Ovary (tissue), 9 donors: ENCODE data around the gene AGO1. TPM values are rescaled to one million over a fixed set of nuclear protein-coding genes. Genes with fewer than 3 reads are reported as not detected.

Source experiments
- DNase-seq, 5 donors: peaks; one replicate each; pipeline ENCODE4 v3.0.0-alpha.2; 2019 to 2020
- H3K27ac ChIP-seq, 2 donors: fragments of 200-600 bp; one replicate each; pipeline versions ENCODE4 v1.5.1 to v1.8.0; 2019 to 2022
- H3K27me3 ChIP-seq: fragments of 200-600 bp; one replicate; pipeline ENCODE4 v1.8.0; 2022
- H3K36me3 ChIP-seq: fragments of 200-600 bp; sonication (generic); one replicate; pipeline ENCODE4 v1.5.1; 2019
- H3K4me1 ChIP-seq: one replicate; pipeline ENCODE4 v1.8.1; 2013; ENCODE audit warnings: mild to moderate bottlenecking, moderate library complexity; ENCODE audit not compliant: insufficient read depth
- H3K4me3 ChIP-seq: fragments of 200-600 bp; sonication (generic); one replicate; pipeline ENCODE4 v1.5.1; 2017
- H3K9me3 ChIP-seq, 2 donors: fragments of 200-600 bp in 1 of 2; sonication (generic) in 1 of 2; one replicate each; pipeline versions ENCODE4 v1.5.1 to v1.8.1; 2013 to 2019; ENCODE audit warnings: mild to moderate bottlenecking in 1 of 2, moderate library complexity in 1 of 2
- CTCF ChIP-seq, 3 donors: fragments of 450-650 bp in 2 of 3; fragments of 200-600 bp in 1 of 3; IDR thresholded peaks; one replicate each; pipeline versions ENCODE4 v1.5.1 to v1.8.0; 2016 to 2022; ENCODE audit warnings: antibody characterized with exemption in 3 of 3, mild to moderate bottlenecking in 1 of 3
- EP300 ChIP-seq: sonication (generic); formaldehyde crosslinking; IDR thresholded peaks from one replicate; pipeline ENCODE4 v1.6.1; 2017; ENCODE audit warnings: antibody characterized with exemption
- POLR2A ChIP-seq: fragments of 450-650 bp; IDR thresholded peaks from one replicate; pipeline ENCODE4 v1.6.1; 2017; ENCODE audit warnings: antibody characterized with exemption, mild to moderate bottlenecking, moderate library complexity
- WGBS, 3 donors: extraction: QIAGEN DNeasy Blood & Tissue Kit in 1 of 3; methylation state at CpG; one replicate each; pipeline versions ENCODE4 v1.1.5 to v1.1.7; 2013 to 2017; 5-methylcytosine and 5-hydroxymethylcytosine counted together
- intact Hi-C, 4 donors: fragments of 100-400 bp; cut with DNase I; formaldehyde crosslinking; loops; one replicate each; pipeline versions ENCODE4 v1.11.0 to v1.15.1; 2022 to 2023
- polyA plus RNA-seq, 2 donors: library from polyadenylated mRNA; stranded (reverse); fragments of 200-250 nt in 1 of 2; fragments of 350-450 nt in 1 of 2; fragmentation: Illumina TruSeq in 1 of 2; extraction: RNeasy Lipid Tissue Mini Kit (QIAGEN cat#74804) in 1 of 2; gene quantifications; one replicate each; pipeline ENCODE4 v1.2.3, GENCODE V29; 2013 to 2014
- total RNA-seq, 7 donors: library from RNA; depleted of rRNA in 2 of 7; stranded (reverse); fragments of >200 nt in 2 of 7; fragmentation: NEBNext Ultra II Directional in 3 of 7; extraction: Animal tissue kit (Norgen Biotek cat#: 25700) in 3 of 7; gene quantifications; one replicate each; pipeline versions ENCODE4 v1.1.0 to v1.2.4, GENCODE V29; 2016 to 2023
- donor health status: DM: no; HTN: no; CAD: no; lungs with moderate emphysema.
- donor health status: DM: no; HTN: no; CAD: no.
- donor health status: Bipolar disorder and iron deficiency.
- donor health status: DM: yes; HTN: yes; CAD: no.
- donor health status: DM: no; HTN: no; CAD: no.
- donor health status: DM: yes; HTN: yes; CAD: no.

Gene AGO1
- total and polyA plus RNA-seq, 9 donors = 5.1 to 34.0 (median 27.6) TPM

- peak; percentile 62 to 78 (median 71) for DNase-seq
- no peaks in the 10 kb centered on the region for H3K9me3 ChIP-seq
- H3K4me1 ChIP-seq = peaks cover 4% of the 10 kb centered on the region
- intact Hi-C loops = loop anchor here in 1 of 4 donors (5.0 kb wide), 1 partner anchor 204 kb away; the partner anchor contains the start of gene ADPRS
- no peaks in the 10 kb centered on the region for H3K36me3 ChIP-seq
- 0 to 1% (median 0%) methylated on average over 19 to 29 of the region's 29 CpGs for WGBS, 3 donors
- peak overlapping the region; percentile 99 for H3K4me3 ChIP-seq
- no peaks in the 10 kb centered on the region for H3K27me3 ChIP-seq
- TF ChIP-seq POLR2A (no peak), CTCF (IDR thresholded peaks at IDR 0.05) (no peak), EP300 (no peak)
- H3K27ac ChIP-seq = peak overlapping the region; percentile 67 to 72
Measured at GRCh38 chr1:35883635-35884101, 659 bp downstream of the AGO1 start.

DNA sequence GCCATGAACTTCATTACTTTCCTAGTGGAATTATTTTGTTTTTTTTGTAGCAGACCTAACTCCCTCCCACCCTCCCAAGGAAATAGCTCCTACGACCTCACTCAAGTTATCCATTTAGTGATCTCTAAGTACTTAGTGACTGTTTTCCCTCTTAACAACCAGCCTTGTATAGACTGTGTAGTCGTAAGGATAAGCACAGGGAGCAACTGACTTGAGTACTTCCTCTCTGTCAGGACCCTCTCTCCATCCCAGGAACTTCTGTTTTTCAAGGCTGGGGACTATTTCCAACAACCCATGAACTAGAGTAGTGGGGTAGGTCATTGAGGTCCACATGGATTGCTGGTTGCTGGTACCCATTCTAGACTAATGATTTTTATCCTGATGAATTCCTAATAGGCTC is 1.9 kb downstream of the AGO1 start:
- no peak for TF ChIP-seq CTCF (IDR thresholded peaks at IDR 0.05)
- TF ChIP-seq EP300 = no peak
- TF ChIP-seq POLR2A = no peak
- Histone ChIP-seq H3K27ac (no peak overlapping the region), H3K9me3 (no peaks in the 10 kb centered on the region), H3K4me1 (peaks cover 4% of the 10 kb centered on the region), H3K36me3 (no peaks in the 10 kb centered on the region), H3K27me3 (no peaks in the 10 kb centered on the region), H3K4me3 (no peak overlapping the region)
- DNase-seq = no peak
- WGBS, 3 donors = 66 to 71% (median 68%) methylated on average over 2 of the region's 2 CpGs
- intact Hi-C loops = loop anchor here in 1 of 4 donors (5.0 kb wide), 1 partner anchor 202 kb away; the partner anchor contains the start of gene ADPRS

- TF ChIP-seq POLR2A = no peak
- no peak for TF ChIP-seq EP300
Measured at GRCh38 chr1:35885961-35886558, 3.1 kb downstream of the AGO1 start.

DNA sequence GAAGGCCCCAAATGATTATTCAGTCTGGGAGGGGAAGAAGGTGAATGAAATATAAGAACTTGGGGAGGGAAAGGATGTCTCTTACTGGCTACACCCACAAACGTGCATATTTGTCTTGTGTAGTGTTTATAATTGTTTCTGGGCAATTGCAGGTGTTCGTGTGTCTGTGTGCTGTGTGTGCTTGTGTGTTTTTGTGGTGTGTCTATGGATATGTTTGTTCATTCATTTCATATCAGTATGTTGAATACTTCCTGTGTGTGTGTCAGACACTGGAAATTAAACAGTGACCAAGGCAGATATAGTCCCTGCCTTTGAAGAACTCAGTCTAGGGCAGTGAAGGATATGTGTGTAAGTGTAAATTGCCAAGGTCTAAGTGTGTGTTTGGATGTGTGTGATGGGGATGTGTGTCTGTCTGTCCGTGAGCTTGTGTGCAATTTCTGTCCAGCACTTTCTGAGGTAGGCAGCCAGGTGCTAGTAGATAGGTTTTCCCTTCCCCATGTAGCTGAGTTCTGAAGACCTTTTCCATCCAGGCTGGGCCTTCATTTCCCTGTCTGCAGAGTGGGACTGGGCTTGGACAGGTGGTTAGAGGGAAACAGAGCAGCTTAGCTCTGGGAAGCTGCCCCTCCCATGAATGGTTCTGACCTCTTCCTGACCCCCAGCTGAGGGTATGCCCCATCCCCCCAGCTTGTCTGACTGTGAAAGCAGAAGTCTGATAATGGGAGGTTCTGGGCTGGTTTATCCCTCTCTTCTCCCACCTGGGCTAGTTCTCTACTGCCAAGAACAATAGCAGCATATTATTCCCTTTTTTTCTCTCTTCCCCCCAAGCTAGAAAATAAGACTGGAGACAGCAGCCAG is 3.8 kb downstream of the AGO1 start:
- Histone ChIP-seq H3K9me3 (no peaks in the 10 kb centered on the region), H3K27me3 (no peaks in the 10 kb centered on the region), H3K36me3 (no peaks in the 10 kb centered on the region), H3K4me1 (peaks cover 4% of the 10 kb centered on the region), H3K27ac (no peak overlapping the region), H3K4me3 (no peak overlapping the region)
- TF ChIP-seq EP300 (no peak), CTCF (IDR thresholded peaks at IDR 0.05) (no peak), POLR2A (no peak)
- 26 to 51% (median 32%) methylated on average over 3 of the region's 3 CpGs for WGBS, 3 donors
- DNase-seq = no peak
- intact Hi-C loops = no loop called here

More at GRCh38 chr1:35885961-35886558, 3.1 kb downstream of the AGO1 start:
- WGBS, 3 donors = 62 to 65% (median 62%) methylated on average over 4 of the region's 4 CpGs
- no peaks in the 10 kb centered on the region for H3K27me3 ChIP-seq
- peaks cover 4% of the 10 kb centered on the region for H3K4me1 ChIP-seq
- no peaks in the 10 kb centered on the region for H3K9me3 ChIP-seq
- H3K27ac ChIP-seq = no peak overlapping the region
- H3K36me3 ChIP-seq = no peaks in the 10 kb centered on the region
- intact Hi-C loops = no loop called here
- no peak for DNase-seq
- no peak overlapping the region for H3K4me3 ChIP-seq
